GM12874 (cell line): ENCODE data around the gene TRUB2.

Experiments
- CTCF ChIP-seq: IDR thresholded peaks from 2 replicates; pipeline ENCODE4 v1.5.1; 2011; ENCODE audit warnings: low read depth, mild to moderate bottlenecking, control low read depth, low read length, moderate library complexity; ENCODE audit not compliant: insufficient read depth

The TRUB2 gene

GRCh38 chr9:128257907-128258306 lies 64.3 kb downstream of the TRUB2 start:
- no peak for TF ChIP-seq CTCF

- no peak for TF ChIP-seq CTCF
These were observed 65.0 kb downstream of the TRUB2 start for GRCh38 chr9:128257086-128257825.
